IMR-90 (cell line): Measurements from ENCODE around the gene LEF1. TPM values are rescaled to one million over a fixed set of nuclear protein-coding genes. Genes with fewer than 3 reads are reported as not detected.

Experiments
- ATAC-seq: fragments of 200-7000 bp; cut with Tn5 transposase; 2 replicates; pipeline ENCODE4 v1.9.1; 2020; ENCODE audit warnings: low read depth, mild to moderate bottlenecking, moderate library complexity
- BruUV-seq: library from RNA; stranded (reverse); fragments of 400-500 nt; replicated peaks from 2 replicates; lab custom pipeline; 2021; lab: Mats Ljungman, UMichigan
- CTCF ChIA-PET: fragments of 300-600 bp; formaldehyde crosslinking; extraction: SDS; loops from one replicate; lab custom pipeline; 2021; ENCODE audit warnings: antibody characterized with exemption; lab: Yijun Ruan, JAX
- POLR2A ChIA-PET: fragments of 300-600 bp; sonication (Branson Sonifier 250); formaldehyde crosslinking; loops from one replicate; lab custom pipeline; 2022; ENCODE audit warnings: antibody characterized with exemption; ENCODE audit not compliant: unreplicated experiment; lab: Charles Lee
- DNase-seq: peaks from one replicate; pipeline ENCODE4 v3.0.0; 2013
- H2AFZ ChIP-seq: replicated peaks from 2 replicates; pipeline ENCODE3; 2013; ENCODE audit warnings: low read length, mild to moderate bottlenecking; ENCODE audit not compliant: poor library complexity
- H2AK5ac ChIP-seq: 2 replicates; pipeline ENCODE4 v1.6.1; 2013; ENCODE audit warnings: low read depth, low read length, inconsistent platforms
- H2AK9ac ChIP-seq: replicated peaks from 2 replicates; pipeline ENCODE3; 2013; ENCODE audit warnings: mild to moderate bottlenecking, low read depth, low read length, moderate library complexity; ENCODE audit not compliant: poor library complexity
- H2BK120ac ChIP-seq: 2 replicates; pipeline ENCODE4 v1.6.1; 2013; ENCODE audit warnings: low read depth, low read length, inconsistent platforms
- H2BK15ac ChIP-seq: 3 replicates; pipeline ENCODE4 v1.6.1; 2013; ENCODE audit warnings: low read depth, low read length, inconsistent platforms
- H2BK20ac ChIP-seq: 2 replicates; pipeline ENCODE4 v1.6.1; 2013; ENCODE audit warnings: low read depth, mild to moderate bottlenecking, inconsistent platforms, low read length, moderate library complexity
- H2BK5ac ChIP-seq: 2 replicates; pipeline ENCODE4 v1.6.1; 2013; ENCODE audit warnings: mild to moderate bottlenecking, low read depth, low read length, inconsistent platforms; ENCODE audit not compliant: poor library complexity, severe bottlenecking
- H3K14ac ChIP-seq: replicated peaks from 2 replicates; pipeline ENCODE4 v1.6.1; 2013; ENCODE audit warnings: low read depth, low read length, inconsistent platforms
- H3K18ac ChIP-seq: 2 replicates; pipeline ENCODE4 v1.6.1; 2013; ENCODE audit warnings: low read depth, low read length, control low read depth
- H3K23ac ChIP-seq: 2 replicates; pipeline ENCODE4 v1.6.1; 2013; ENCODE audit warnings: low read depth, low read length, inconsistent platforms
- H3K27ac ChIP-seq: 2 replicates; pipeline ENCODE4 v1.5.1; 2013; ENCODE audit warnings: mild to moderate bottlenecking, control low read depth, low read length; ENCODE audit not compliant: insufficient read depth
- H3K27me3 ChIP-seq: 2 replicates; pipeline ENCODE4 v1.6.1; 2013; ENCODE audit warnings: low read length; ENCODE audit not compliant: control insufficient read depth, insufficient read depth
- H3K36me3 ChIP-seq: 2 replicates; pipeline ENCODE4 v1.6.1; 2013; ENCODE audit warnings: low read length, mixed read lengths; ENCODE audit not compliant: control insufficient read depth, insufficient read depth
- H3K4ac ChIP-seq: 2 replicates; pipeline ENCODE4 v1.6.1; 2013; ENCODE audit warnings: low read depth, low read length, inconsistent platforms
- H3K4me1 ChIP-seq: 2 replicates; pipeline ENCODE4 v1.6.1; 2013; ENCODE audit warnings: low read length, mixed read lengths; ENCODE audit not compliant: control insufficient read depth, insufficient read depth
- H3K4me2 ChIP-seq: 2 replicates; pipeline ENCODE4 v1.6.1; 2013; ENCODE audit warnings: low read depth, mild to moderate bottlenecking, control low read depth, low read length, moderate library complexity
- H3K4me3 ChIP-seq: 2 replicates; pipeline ENCODE4 v1.5.1; 2013; ENCODE audit warnings: low read depth, mild to moderate bottlenecking, control low read depth, low read length, moderate library complexity; ENCODE audit not compliant: insufficient read depth
- H3K56ac ChIP-seq: 2 replicates; pipeline ENCODE4 v1.6.1; 2013; ENCODE audit warnings: low read length, inconsistent platforms; ENCODE audit not compliant: insufficient read depth; ENCODE audit errors: extremely low read depth
- H3K79me1 ChIP-seq, 2 experiments: 2 replicates each; pipeline ENCODE4 v1.6.1; 2013; ENCODE audit warnings: low read length in 2 of 2, inconsistent platforms in 1 of 2, low read depth in 1 of 2
- H3K9ac ChIP-seq: 2 replicates; pipeline ENCODE4 v1.6.1; 2013; ENCODE audit warnings: low read depth, low read length, control low read depth
- H3K9me1 ChIP-seq: 2 replicates; pipeline ENCODE4 v1.6.1; 2013; ENCODE audit warnings: low read length, inconsistent platforms; ENCODE audit not compliant: insufficient read depth
- H3K9me3 ChIP-seq: 2 replicates; pipeline ENCODE4 v1.6.1; 2013; ENCODE audit warnings: low read length; ENCODE audit not compliant: control insufficient read depth, insufficient read depth
- H4K20me1 ChIP-seq: 2 replicates; pipeline ENCODE4 v1.6.1; 2013; ENCODE audit warnings: low read length, inconsistent platforms; ENCODE audit not compliant: insufficient read depth
- H4K5ac ChIP-seq: 2 replicates; pipeline ENCODE4 v1.6.1; 2013; ENCODE audit warnings: mild to moderate bottlenecking, low read depth, low read length, control low read depth
- H4K8ac ChIP-seq, 2 experiments: 2 replicates each; pipeline ENCODE4 v1.6.1; 2013; ENCODE audit warnings: low read depth in 2 of 2, low read length in 2 of 2, control low read depth in 1 of 2, inconsistent platforms in 1 of 2
- H4K91ac ChIP-seq: 2 replicates; pipeline ENCODE4 v1.6.1; 2013; ENCODE audit warnings: low read depth, low read length, inconsistent platforms; ENCODE audit not compliant: insufficient read depth
- FOS ChIP-seq: fragments of 150-350 bp; IDR thresholded peaks from 2 replicates; pipeline ENCODE4 v1.6.1; 2016; ENCODE audit warnings: low read depth, low read length
- POLR2A ChIP-seq: IDR thresholded peaks from 2 replicates; pipeline ENCODE4 v1.6.1; 2012; ENCODE audit warnings: mild to moderate bottlenecking, low read depth, low read length
- SMC3 ChIP-seq: fragments of 150-350 bp; IDR thresholded peaks from 2 replicates; pipeline ENCODE4 v1.6.1; 2016; ENCODE audit warnings: low read depth, mild to moderate bottlenecking, antibody characterized with exemption, low read length, moderate library complexity
- WGBS, 2 experiments: methylation state at CpG; one replicate each; pipeline versions ENCODE4 v1.1.5 to v1.1.7; 2013; ENCODE audit warnings: missing lambda C conversion rate in 2 of 2; ENCODE audit not compliant: insufficient read length in 1 of 2; ENCODE audit errors: extremely low coverage in 2 of 2; 5-methylcytosine and 5-hydroxymethylcytosine counted together
- dilution Hi-C: fragments of 300-500 bp; cut with HindIII; formaldehyde crosslinking; loops from one replicate; pipeline ENCODE4 v1.14.3; 2018; ENCODE audit warnings: low sequenced_read_pairs; ENCODE audit not compliant: unreplicated experiment
- in situ Hi-C: fragments of 300-500 bp; cut with MboI; formaldehyde crosslinking; loops from 3 replicates; pipeline ENCODE4 v1.14.3; 2019; ENCODE audit warnings: low sequenced_read_pairs, inconsistent platforms, mixed read lengths
- intact Hi-C: fragments of 100-400 bp; cut with micrococcal nuclease; formaldehyde crosslinking; loops from 2 replicates; pipeline ENCODE4 v1.10.0; 2022
- polyA plus RNA-seq, 3 experiments: library from polyadenylated mRNA; depleted of rRNA; stranded (reverse); fragments of >200 nt; gene quantifications; 2 replicates each; pipeline ENCODE4 v1.2.3, GENCODE V29; 2012; ENCODE audit warnings: low replicate concordance in 1 of 3
- total RNA-seq: library from RNA; depleted of rRNA; stranded (reverse); fragments of >200 nt; gene quantifications from 2 replicates; pipeline ENCODE4 v1.2.3, GENCODE V29; 2012
- TF ChIP-seq, protein P1 (sequence below): fragments of 150-350 bp; IDR thresholded peaks from 2 replicates; pipeline ENCODE4 v1.6.1; 2016; ENCODE audit warnings: low read depth, mild to moderate bottlenecking, low read length, moderate library complexity, borderline replicate concordance
- TF ChIP-seq, protein P2 (sequence below): fragments of 150-350 bp; IDR thresholded peaks from 2 replicates; pipeline ENCODE4 v1.6.1; 2017; ENCODE audit warnings: mild to moderate bottlenecking, antibody characterized with exemption, low read length, low read depth

The LEF1 gene
- total and polyA plus RNA-seq, 2 of the 4 experiments (the other 2 are of a cell fraction) = 1.7 to 1.8 TPM

DNA sequence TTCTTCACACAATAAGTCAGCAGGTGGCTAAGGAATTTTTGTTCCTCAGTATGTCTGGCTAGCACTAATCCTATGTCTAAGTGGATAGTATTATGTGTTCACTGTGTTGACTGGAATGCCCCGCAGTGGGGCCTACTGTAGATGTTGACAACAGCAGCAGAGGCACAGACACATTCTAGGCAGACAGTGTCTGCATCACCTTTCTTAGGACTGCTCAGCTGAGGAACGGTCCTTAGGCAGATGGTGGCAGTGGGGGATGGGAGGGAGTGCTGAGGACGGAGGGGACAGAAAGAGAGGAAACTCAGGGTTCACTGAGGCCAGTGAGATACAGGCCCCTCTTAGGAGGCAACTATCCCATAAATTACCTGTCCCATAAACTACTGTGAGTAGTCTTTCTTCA, 44.6 kb upstream of the LEF1 start:
- no peaks in the 10 kb centered on the region for H3K27me3 ChIP-seq

More for the DNA sequence above, 44.6 kb upstream of the LEF1 start:
- Histone ChIP-seq H2AK9ac (no peak overlapping the region), H3K9ac (no peak overlapping the region), H3K9me1 (no peaks in the 10 kb centered on the region), H3K18ac (no peak overlapping the region), H4K91ac (no peak overlapping the region), H3K4me3 (no peak overlapping the region), H4K8ac (no peak overlapping the region), H4K5ac (no peak overlapping the region), H2BK20ac (no peak overlapping the region), H2BK15ac (no peak overlapping the region), H2BK120ac (no peak overlapping the region), H3K79me1 (no peaks in the 10 kb centered on the region), H3K4ac (no peak overlapping the region), H2AK5ac (no peak overlapping the region), H3K36me3 (no peaks in the 10 kb centered on the region), H2BK5ac (no peak overlapping the region), H3K4me2 (no peak overlapping the region), H3K4me1 (no peaks in the 10 kb centered on the region), H3K27ac (no peak overlapping the region), H3K23ac (no peak overlapping the region), H3K9me3 (no peaks in the 10 kb centered on the region), H4K20me1 (no peaks in the 10 kb centered on the region), H3K56ac (no peak overlapping the region), H2AFZ (no peak overlapping the region), H3K14ac (no peak overlapping the region)
- POLR2A ChIA-PET = no interaction called here
- CTCF ChIA-PET = no interaction called here
- no CpG with 5 or more reads among the region's 3 CpGs for WGBS, 2 experiments
- in situ Hi-C loops = no loop called here
- TF ChIP-seq, protein P1, sequence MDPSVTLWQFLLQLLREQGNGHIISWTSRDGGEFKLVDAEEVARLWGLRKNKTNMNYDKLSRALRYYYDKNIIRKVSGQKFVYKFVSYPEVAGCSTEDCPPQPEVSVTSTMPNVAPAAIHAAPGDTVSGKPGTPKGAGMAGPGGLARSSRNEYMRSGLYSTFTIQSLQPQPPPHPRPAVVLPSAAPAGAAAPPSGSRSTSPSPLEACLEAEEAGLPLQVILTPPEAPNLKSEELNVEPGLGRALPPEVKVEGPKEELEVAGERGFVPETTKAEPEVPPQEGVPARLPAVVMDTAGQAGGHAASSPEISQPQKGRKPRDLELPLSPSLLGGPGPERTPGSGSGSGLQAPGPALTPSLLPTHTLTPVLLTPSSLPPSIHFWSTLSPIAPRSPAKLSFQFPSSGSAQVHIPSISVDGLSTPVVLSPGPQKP = no peak
- TF ChIP-seq FOS (no peak), SMC3 (no peak), POLR2A (no peak)
- TF ChIP-seq, protein P2, sequence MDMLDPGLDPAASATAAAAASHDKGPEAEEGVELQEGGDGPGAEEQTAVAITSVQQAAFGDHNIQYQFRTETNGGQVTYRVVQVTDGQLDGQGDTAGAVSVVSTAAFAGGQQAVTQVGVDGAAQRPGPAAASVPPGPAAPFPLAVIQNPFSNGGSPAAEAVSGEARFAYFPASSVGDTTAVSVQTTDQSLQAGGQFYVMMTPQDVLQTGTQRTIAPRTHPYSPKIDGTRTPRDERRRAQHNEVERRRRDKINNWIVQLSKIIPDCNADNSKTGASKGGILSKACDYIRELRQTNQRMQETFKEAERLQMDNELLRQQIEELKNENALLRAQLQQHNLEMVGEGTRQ = no peak
- intact Hi-C loops = no loop called here
- BruUV-seq = no TSS peak
- dilution Hi-C loops = no loop called here
- no peak for DNase-seq
- ATAC-seq = no peak
